Adipose tissue (tissue), 3 donors: ENCODE data around the gene FETUB. TPM values are rescaled to one million over a fixed set of nuclear protein-coding genes. Genes with fewer than 3 reads are reported as not detected.

Experiments
- H3K27ac ChIP-seq: one replicate; pipeline ENCODE4 v1.5.1; 2013; ENCODE audit warnings: low read depth, low read length
- WGBS, 3 donors: extraction: QIAGEN DNeasy Blood & Tissue Kit; methylation state at CpG; one replicate each; pipeline ENCODE4 v1.1.7; 2013; 5-methylcytosine and 5-hydroxymethylcytosine counted together
- polyA plus RNA-seq, 3 donors: library from polyadenylated mRNA; stranded (reverse); fragments of 200-250 nt; gene quantifications; one replicate each; pipeline ENCODE4 v1.2.3, GENCODE V29; 2013
- donor health status: healthy with polysubstance abuse.
- donor health status: Bipolar disorder and iron deficiency.
- donor health status: healthy.

FETUB gene
- polyA plus RNA-seq: not detected

- H3K27ac ChIP-seq: no peak within 1 kb of the TSS
- 68 to 96% (median 80%) methylated on average over 1 of the region's 1 CpG for WGBS, 3 donors
Observed at GRCh38 chr3:186639778-186640472, at the start of gene FETUB. Gene FETUB, plus strand, starts transcription at chr3:186640399. Its CDS starts 62 bp downstream, at chr3:186640461.

- WGBS, 3 donors: 72 to 84% (median 75%) methylated on average over 7 of the region's 7 CpGs
Observed at GRCh38 chr3:186590580-186591295, 49.5 kb upstream of the FETUB start.

GRCh38 chr3:186592682-186593081, 47.5 kb upstream of the FETUB start:
- 92 to 94% (median 93%) methylated on average over 4 of the region's 4 CpGs for WGBS, 3 donors
- no peak overlapping the region for H3K27ac ChIP-seq

More at GRCh38 chr3:186590580-186591295, 49.5 kb upstream of the FETUB start:
- no peak overlapping the region for H3K27ac ChIP-seq

GRCh38 chr3:186593862-186594261, 46.3 kb upstream of the FETUB start:
- H3K27ac ChIP-seq: no peak overlapping the region
- WGBS, 3 donors: 52 to 93% (median 88%) methylated on average over 3 of the region's 3 CpGs

GRCh38 chr3:186594591-186595113, 45.5 kb upstream of the FETUB start:
- H3K27ac ChIP-seq: no peak overlapping the region
- WGBS, 3 donors: 62 to 73% (median 72%) methylated on average over 6 of the region's 6 CpGs

- WGBS, 3 donors: 61 to 78% (median 63%) methylated on average over 17 of the region's 17 CpGs
- H3K27ac ChIP-seq: no peak overlapping the region
Observed at GRCh38 chr3:186596568-186597287, 43.5 kb upstream of the FETUB start.

GRCh38 chr3:186598108-186598784, 42.0 kb upstream of the FETUB start:
- WGBS, 3 donors: 80 to 87% (median 81%) methylated on average over 11 of the region's 11 CpGs

GRCh38 chr3:186598794-186599141, 41.4 kb upstream of the FETUB start:
- WGBS, 3 donors: 91 to 96% (median 91%) methylated on average over 4 of the region's 4 CpGs
- no peak overlapping the region for H3K27ac ChIP-seq

More at GRCh38 chr3:186598108-186598784, 42.0 kb upstream of the FETUB start:
- H3K27ac ChIP-seq: no peak overlapping the region

GRCh38 chr3:186599142-186599784, 40.9 kb upstream of the FETUB start:
- 66 to 80% (median 76%) methylated on average over 12 of the region's 12 CpGs for WGBS, 3 donors
- H3K27ac ChIP-seq: no peak overlapping the region

GRCh38 chr3:186599785-186600166, 40.4 kb upstream of the FETUB start:
- 88 to 97% (median 89%) methylated on average over 2 of the region's 2 CpGs for WGBS, 3 donors
- no peak overlapping the region for H3K27ac ChIP-seq

GRCh38 chr3:186600896-186601295, 39.3 kb upstream of the FETUB start:
- 55 to 71% (median 66%) methylated on average over 3 of the region's 3 CpGs for WGBS, 3 donors

GRCh38 chr3:186603159-186603558, 37.0 kb upstream of the FETUB start:
- WGBS, 3 donors: 71 to 84% (median 77%) methylated on average over 7 of the region's 7 CpGs
- no peak overlapping the region for H3K27ac ChIP-seq

More at GRCh38 chr3:186600896-186601295, 39.3 kb upstream of the FETUB start:
- H3K27ac ChIP-seq: no peak overlapping the region

GRCh38 chr3:186605078-186605477, 35.1 kb upstream of the FETUB start:
- H3K27ac ChIP-seq: no peak overlapping the region

- WGBS, 3 donors: 66 to 85% (median 80%) methylated on average over 5 of the region's 5 CpGs
- H3K27ac ChIP-seq: no peak overlapping the region
Observed at GRCh38 chr3:186605561-186606545, 34.3 kb upstream of the FETUB start.

- 81 to 87% (median 83%) methylated on average over 2 of the region's 2 CpGs for WGBS, 3 donors
Observed at GRCh38 chr3:186608624-186609215, 31.5 kb upstream of the FETUB start.

GRCh38 chr3:186609247-186609868, 30.8 kb upstream of the FETUB start:
- WGBS, 3 donors: 91 to 93% (median 92%) methylated on average over 8 of the region's 8 CpGs
- no peak overlapping the region for H3K27ac ChIP-seq

More at GRCh38 chr3:186608624-186609215, 31.5 kb upstream of the FETUB start:
- no peak overlapping the region for H3K27ac ChIP-seq
